Gastrocnemius medialis (tissue), 4 donors: Measurements from ENCODE around the gene SLC7A14.

Source experiments
- POLR2A ChIP-seq, 2 donors: fragments of 450-650 bp; IDR thresholded peaks; one replicate each; pipeline ENCODE4 v1.6.1; 2017; ENCODE audit warnings: antibody characterized with exemption in 2 of 2, mild to moderate bottlenecking in 2 of 2, moderate library complexity in 2 of 2
- TF ChIP-seq, protein P1 (sequence below), 5 experiments: fragments of 450-650 bp in 3 of 5; fragments of 200-600 bp in 2 of 5; sonication (generic) in 2 of 5; IDR thresholded peaks in 4 of 5; conservative IDR thresholded peaks in 1 of 5; 1 replicate in 4 of 5; 2 replicates in 1 of 5; pipeline ENCODE4 v1.5.1; 2016 to 2019; ENCODE audit warnings: antibody characterized with exemption in 5 of 5, mild to moderate bottlenecking in 3 of 5, moderate library complexity in 3 of 5

DNA sequence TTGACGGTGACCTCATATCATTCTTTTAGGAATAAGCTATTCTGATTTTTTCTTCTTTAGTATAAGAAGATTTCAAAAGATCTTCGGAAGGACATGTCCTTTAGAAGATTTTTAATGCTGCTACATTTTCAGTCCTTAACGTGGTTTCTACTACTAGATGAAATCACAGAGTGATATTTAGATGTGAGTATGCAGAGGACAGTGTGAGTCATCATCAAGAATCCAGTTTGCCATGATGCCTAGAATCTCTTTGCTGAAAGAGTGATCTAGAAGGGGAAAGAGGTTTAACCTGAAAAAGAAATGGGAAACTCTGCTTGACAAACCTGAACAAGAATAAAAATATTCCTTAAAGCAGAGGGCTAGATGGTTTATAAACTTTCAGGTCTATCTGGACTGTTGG is 43.2 kb downstream of the SLC7A14 start:
- no peak for TF ChIP-seq POLR2A (IDR thresholded peaks at IDR 0.05)
- TF ChIP-seq, protein P1, sequence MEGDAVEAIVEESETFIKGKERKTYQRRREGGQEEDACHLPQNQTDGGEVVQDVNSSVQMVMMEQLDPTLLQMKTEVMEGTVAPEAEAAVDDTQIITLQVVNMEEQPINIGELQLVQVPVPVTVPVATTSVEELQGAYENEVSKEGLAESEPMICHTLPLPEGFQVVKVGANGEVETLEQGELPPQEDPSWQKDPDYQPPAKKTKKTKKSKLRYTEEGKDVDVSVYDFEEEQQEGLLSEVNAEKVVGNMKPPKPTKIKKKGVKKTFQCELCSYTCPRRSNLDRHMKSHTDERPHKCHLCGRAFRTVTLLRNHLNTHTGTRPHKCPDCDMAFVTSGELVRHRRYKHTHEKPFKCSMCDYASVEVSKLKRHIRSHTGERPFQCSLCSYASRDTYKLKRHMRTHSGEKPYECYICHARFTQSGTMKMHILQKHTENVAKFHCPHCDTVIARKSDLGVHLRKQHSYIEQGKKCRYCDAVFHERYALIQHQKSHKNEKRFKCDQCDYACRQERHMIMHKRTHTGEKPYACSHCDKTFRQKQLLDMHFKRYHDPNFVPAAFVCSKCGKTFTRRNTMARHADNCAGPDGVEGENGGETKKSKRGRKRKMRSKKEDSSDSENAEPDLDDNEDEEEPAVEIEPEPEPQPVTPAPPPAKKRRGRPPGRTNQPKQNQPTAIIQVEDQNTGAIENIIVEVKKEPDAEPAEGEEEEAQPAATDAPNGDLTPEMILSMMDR (IDR thresholded peaks at IDR 0.05 in 4 of 5, conservative IDR thresholded peaks at IDR 0.05 in 1 of 5) = no peak
